Measurements from ENCODE around the gene ZMYND8.
"Not testable (repeated sequence)": the region's sequence is repeated elsewhere in the genome, so short reads cannot be mapped to it uniquely, and the experiment has no call there.

Gene ZMYND8

GRCh38 chr20:47311967-47312681 lies 44.4 kb downstream of the ZMYND8 start:
- Histone ChIP-seq H3K4me3 (ENCODE audit: low read length) (no peak overlapping the region), H3K36me3 (ENCODE audit: insufficient read depth, low read length) (peaks cover 50% of the 10 kb centered on the region), H3K4me1 (ENCODE audit: insufficient read depth, low read length) (peaks cover 14% of the 10 kb centered on the region), H3K27me3 (ENCODE audit: insufficient read depth, low read length) (no peaks in the 10 kb centered on the region), H2AFZ (ENCODE audit: low read depth, low read length) (no peak overlapping the region), H3K9me3 (ENCODE audit: low read length) (no peaks in the 10 kb centered on the region)

- Histone ChIP-seq H2AFZ (ENCODE audit: low read depth, low read length) (no peak overlapping the region), H3K4me3 (ENCODE audit: low read length) (no peak overlapping the region), H3K9me3 (ENCODE audit: low read length) (no peaks in the 10 kb centered on the region), H3K27me3 (ENCODE audit: insufficient read depth, low read length) (no peaks in the 10 kb centered on the region), H3K4me1 (ENCODE audit: insufficient read depth, low read length) (peaks cover 9% of the 10 kb centered on the region), H3K36me3 (ENCODE audit: insufficient read depth, low read length) (peaks cover 57% of the 10 kb centered on the region)
Measured at GRCh38 chr20:47311211-47311610, 45.3 kb downstream of the ZMYND8 start.

GRCh38 chr20:47310729-47311128 lies 45.8 kb downstream of the ZMYND8 start:
- H3K27me3 ChIP-seq (ENCODE audit: insufficient read depth, low read length), result no peaks in the 10 kb centered on the region
- no peak overlapping the region for H3K4me3 ChIP-seq (ENCODE audit: low read length)
- H2AFZ ChIP-seq (ENCODE audit: low read depth, low read length), result no peak overlapping the region
- H3K4me1 ChIP-seq (ENCODE audit: insufficient read depth, low read length), result peaks cover 8% of the 10 kb centered on the region
- H3K36me3 ChIP-seq (ENCODE audit: insufficient read depth, low read length), result peaks cover 61% of the 10 kb centered on the region
- H3K9me3 ChIP-seq (ENCODE audit: low read length), result no peaks in the 10 kb centered on the region

- Histone ChIP-seq H3K27me3 (ENCODE audit: insufficient read depth, low read length) (no peaks in the 10 kb centered on the region), H2AFZ (ENCODE audit: low read depth, low read length) (no peak overlapping the region), H3K4me1 (ENCODE audit: insufficient read depth, low read length) (no peaks in the 10 kb centered on the region), H3K36me3 (ENCODE audit: insufficient read depth, low read length) (peaks cover 66% of the 10 kb centered on the region), H3K4me3 (ENCODE audit: low read length) (no peak overlapping the region), H3K9me3 (ENCODE audit: low read length) (no peaks in the 10 kb centered on the region)
Measured at GRCh38 chr20:47309806-47310426, 46.6 kb downstream of the ZMYND8 start.

GRCh38 chr20:47309394-47309793 lies 47.1 kb downstream of the ZMYND8 start:
- no peak overlapping the region for H2AFZ ChIP-seq (ENCODE audit: low read depth, low read length)

GRCh38 chr20:47307569-47307968 lies 48.9 kb downstream of the ZMYND8 start:
- peaks cover 78% of the 10 kb centered on the region for H3K36me3 ChIP-seq (ENCODE audit: insufficient read depth, low read length)
- not testable (repeated sequence) for H3K4me1 ChIP-seq (ENCODE audit: insufficient read depth, low read length); H3K9me3 ChIP-seq (ENCODE audit: low read length); H3K27me3 ChIP-seq (ENCODE audit: insufficient read depth, low read length); H3K4me3 ChIP-seq (ENCODE audit: low read length); H2AFZ ChIP-seq (ENCODE audit: low read depth, low read length)

More at GRCh38 chr20:47309394-47309793, 47.1 kb downstream of the ZMYND8 start:
- Histone ChIP-seq H3K27me3 (ENCODE audit: insufficient read depth, low read length) (no peaks in the 10 kb centered on the region), H3K4me1 (ENCODE audit: insufficient read depth, low read length) (no peaks in the 10 kb centered on the region), H3K4me3 (ENCODE audit: low read length) (no peak overlapping the region), H3K36me3 (ENCODE audit: insufficient read depth, low read length) (peaks cover 66% of the 10 kb centered on the region), H3K9me3 (ENCODE audit: low read length) (no peaks in the 10 kb centered on the region)

GRCh38 chr20:47306755-47307370 lies 49.6 kb downstream of the ZMYND8 start:
- Histone ChIP-seq H3K36me3 (ENCODE audit: insufficient read depth, low read length) (peaks cover 79% of the 10 kb centered on the region), H3K4me3 (ENCODE audit: low read length) (no peak overlapping the region), H3K4me1 (ENCODE audit: insufficient read depth, low read length) (no peaks in the 10 kb centered on the region), H3K9me3 (ENCODE audit: low read length) (no peaks in the 10 kb centered on the region), H3K27me3 (ENCODE audit: insufficient read depth, low read length) (no peaks in the 10 kb centered on the region), H2AFZ (ENCODE audit: low read depth, low read length) (no peak overlapping the region)

- no peak overlapping the region for H3K4me3 ChIP-seq (ENCODE audit: low read length)
- H3K4me1 ChIP-seq (ENCODE audit: insufficient read depth, low read length), result no peaks in the 10 kb centered on the region
Measured at GRCh38 chr20:47306095-47306494, 50.4 kb downstream of the ZMYND8 start.

GRCh38 chr20:47305667-47306066 lies 50.8 kb downstream of the ZMYND8 start:
- H3K27me3 ChIP-seq (ENCODE audit: insufficient read depth, low read length), result no peaks in the 10 kb centered on the region
- H3K4me3 ChIP-seq (ENCODE audit: low read length), result no peak overlapping the region

More at GRCh38 chr20:47306095-47306494, 50.4 kb downstream of the ZMYND8 start:
- no peaks in the 10 kb centered on the region for H3K27me3 ChIP-seq (ENCODE audit: insufficient read depth, low read length)
- no peak overlapping the region for H2AFZ ChIP-seq (ENCODE audit: low read depth, low read length)
- H3K36me3 ChIP-seq (ENCODE audit: insufficient read depth, low read length), result peaks cover 81% of the 10 kb centered on the region
- no peaks in the 10 kb centered on the region for H3K9me3 ChIP-seq (ENCODE audit: low read length)

GRCh38 chr20:47304287-47304686 lies 52.2 kb downstream of the ZMYND8 start:
- Histone ChIP-seq H2AFZ (ENCODE audit: low read depth, low read length) (no peak overlapping the region), H3K36me3 (ENCODE audit: insufficient read depth, low read length) (peaks cover 76% of the 10 kb centered on the region), H3K9me3 (ENCODE audit: low read length) (no peaks in the 10 kb centered on the region), H3K27me3 (ENCODE audit: insufficient read depth, low read length) (no peaks in the 10 kb centered on the region), H3K4me1 (ENCODE audit: insufficient read depth, low read length) (no peaks in the 10 kb centered on the region), H3K4me3 (ENCODE audit: low read length) (no peak overlapping the region)

More at GRCh38 chr20:47305667-47306066, 50.8 kb downstream of the ZMYND8 start:
- no peaks in the 10 kb centered on the region for H3K9me3 ChIP-seq (ENCODE audit: low read length)
- no peak overlapping the region for H2AFZ ChIP-seq (ENCODE audit: low read depth, low read length)
- peaks cover 81% of the 10 kb centered on the region for H3K36me3 ChIP-seq (ENCODE audit: insufficient read depth, low read length)
- no peaks in the 10 kb centered on the region for H3K4me1 ChIP-seq (ENCODE audit: insufficient read depth, low read length)

GRCh38 chr20:47303736-47304135 lies 52.8 kb downstream of the ZMYND8 start:
- Histone ChIP-seq H3K27me3 (ENCODE audit: insufficient read depth, low read length) (no peaks in the 10 kb centered on the region), H3K36me3 (ENCODE audit: insufficient read depth, low read length) (peaks cover 77% of the 10 kb centered on the region), H3K4me3 (ENCODE audit: low read length) (no peak overlapping the region), H3K9me3 (ENCODE audit: low read length) (no peaks in the 10 kb centered on the region), H2AFZ (ENCODE audit: low read depth, low read length) (no peak overlapping the region), H3K4me1 (ENCODE audit: insufficient read depth, low read length) (no peaks in the 10 kb centered on the region)

- Histone ChIP-seq H3K4me3 (ENCODE audit: low read length) (no peak overlapping the region), H3K9me3 (ENCODE audit: low read length) (no peaks in the 10 kb centered on the region), H2AFZ (ENCODE audit: low read depth, low read length) (no peak overlapping the region), H3K4me1 (ENCODE audit: insufficient read depth, low read length) (no peaks in the 10 kb centered on the region), H3K27me3 (ENCODE audit: insufficient read depth, low read length) (no peaks in the 10 kb centered on the region), H3K36me3 (ENCODE audit: insufficient read depth, low read length) (peaks cover 88% of the 10 kb centered on the region)
Measured at GRCh38 chr20:47300071-47300470, 56.4 kb downstream of the ZMYND8 start.

- H3K27me3 ChIP-seq (ENCODE audit: insufficient read depth, low read length), result no peaks in the 10 kb centered on the region
Measured at GRCh38 chr20:47298624-47299023, 57.9 kb downstream of the ZMYND8 start.

More at GRCh38 chr20:47298624-47299023, 57.9 kb downstream of the ZMYND8 start:
- no peaks in the 10 kb centered on the region for H3K9me3 ChIP-seq (ENCODE audit: low read length)
- H2AFZ ChIP-seq (ENCODE audit: low read depth, low read length), result no peak overlapping the region
- no peak overlapping the region for H3K4me3 ChIP-seq (ENCODE audit: low read length)
- no peaks in the 10 kb centered on the region for H3K4me1 ChIP-seq (ENCODE audit: insufficient read depth, low read length)
- peaks cover 92% of the 10 kb centered on the region for H3K36me3 ChIP-seq (ENCODE audit: insufficient read depth, low read length)
